B cell (primary cell): ENCODE results near the gene RNF130. TPM values are rescaled to one million over a fixed set of nuclear protein-coding genes. Genes with fewer than 3 reads are reported as not detected.
A peak's percentile ranks its signal among the peaks of the same experiment; 100 is the strongest.

ENCODE experiments used
- ATAC-seq: fragments of 200-7000 bp; cut with Tn5 transposase; one replicate; pipeline ENCODE4 v1.10.0; 2021; ENCODE audit warnings: low read depth, mild to moderate bottlenecking, moderate number of reproducible peaks, moderate library complexity
- CTCF ChIA-PET: fragments of 350-600 bp; sonication (Branson Sonifier 250); formaldehyde crosslinking; loops from one replicate; lab custom pipeline; 2021; ENCODE audit warnings: antibody characterized with exemption, inconsistent platforms; lab: Charles Lee
- POLR2A ChIA-PET: fragments of 350-600 bp; sonication (Branson Sonifier 250); formaldehyde crosslinking; loops from one replicate; lab custom pipeline; 2021; ENCODE audit warnings: antibody characterized with exemption; lab: Charles Lee
- DNase-seq: peaks from one replicate; pipeline ENCODE4 v3.0.0; 2013
- H2AFZ ChIP-seq: 2 replicates; pipeline ENCODE4 v1.6.1; 2012; ENCODE audit warnings: mild to moderate bottlenecking, low read depth, low read length; ENCODE audit not compliant: insufficient read depth, poor library complexity, severe bottlenecking
- H3K27ac ChIP-seq, 2 donors: 1 replicate in 1 of 2; 2 replicates in 1 of 2; pipeline ENCODE4 v1.5.1; 2012 to 2013; ENCODE audit warnings: low read length in 2 of 2, mild to moderate bottlenecking in 2 of 2, moderate library complexity in 1 of 2
- H3K27me3 ChIP-seq, 4 experiments: fragments of 200-600 bp in 1 of 4; sonication (generic) in 1 of 4; replicated peaks in 1 of 4; 1 replicate in 2 of 4; 2 replicates in 2 of 4; pipeline versions ENCODE4 v1.6.1 to v1.7.0; 2013 to 2016; ENCODE audit warnings: low read length in 3 of 4, mild to moderate bottlenecking in 2 of 4, mixed read lengths in 1 of 4, moderate library complexity in 1 of 4; ENCODE audit not compliant: insufficient read depth in 4 of 4, control insufficient read depth in 3 of 4; ENCODE audit errors: control extremely low read depth in 1 of 4
- H3K36me3 ChIP-seq, 2 experiments: replicated peaks in 1 of 2; 1 replicate in 1 of 2; 2 replicates in 1 of 2; pipeline versions ENCODE4 v1.6.1 to v1.7.1; 2013; ENCODE audit warnings: low read length in 1 of 2; ENCODE audit not compliant: insufficient read depth in 2 of 2, control insufficient read depth in 1 of 2; ENCODE audit errors: control extremely low read depth in 1 of 2, extremely low read depth in 1 of 2
- H3K4me1 ChIP-seq, 2 donors: fragments of 200-600 bp in 1 of 2; sonication (generic) in 1 of 2; 1 replicate in 1 of 2; 2 replicates in 1 of 2; pipeline versions ENCODE4 v1.5.1 to v1.6.1; 2013 to 2017; ENCODE audit warnings: low read length in 2 of 2; ENCODE audit not compliant: control insufficient read depth in 2 of 2, insufficient read depth in 2 of 2
- H3K4me2 ChIP-seq: replicated peaks from 2 replicates; pipeline ENCODE3; 2012; ENCODE audit warnings: mild to moderate bottlenecking, low read depth, low read length; ENCODE audit not compliant: poor library complexity, severe bottlenecking
- H3K4me3 ChIP-seq, 5 experiments: fragments of 200-600 bp in 1 of 5; sonication (generic) in 1 of 5; 1 replicate in 3 of 5; 2 replicates in 2 of 5; pipeline versions ENCODE4 v1.5.1 to v1.7.0; 2011 to 2016; ENCODE audit warnings: low read length in 4 of 5, mild to moderate bottlenecking in 4 of 5, low read depth in 2 of 5, control low read depth in 1 of 5, moderate library complexity in 1 of 5; ENCODE audit not compliant: insufficient read depth in 1 of 5; ENCODE audit errors: control extremely low read depth in 1 of 5, extremely low read depth in 1 of 5
- H3K79me2 ChIP-seq: fragments of 200-600 bp; sonication (generic); one replicate; pipeline ENCODE4 v1.6.0; 2016; ENCODE audit warnings: low read length; ENCODE audit not compliant: control insufficient read depth, insufficient read depth
- H3K9ac ChIP-seq: fragments of 200-600 bp; sonication (generic); 2 replicates; pipeline ENCODE4 v1.6.1; 2017; ENCODE audit warnings: mild to moderate bottlenecking, low read length, moderate library complexity
- H3K9me3 ChIP-seq, 3 donors: one replicate each; pipeline versions ENCODE4 v1.6.1 to v1.7.1; 2013; ENCODE audit warnings: low read length in 2 of 3; ENCODE audit not compliant: control insufficient read depth in 2 of 3, insufficient read depth in 1 of 3; ENCODE audit errors: control extremely low read depth in 1 of 3
- H4K20me1 ChIP-seq: 2 replicates; pipeline ENCODE4 v1.6.0; 2012; ENCODE audit warnings: mild to moderate bottlenecking, low read length; ENCODE audit not compliant: insufficient read depth, control insufficient read depth, poor library complexity, severe bottlenecking
- H3K27ac Mint-ChIP-seq: one replicate; pipeline ENCODE4 v1.8.0; 2021; ENCODE audit warnings: mixed read lengths
- H3K27me3 Mint-ChIP-seq: one replicate; pipeline ENCODE4 v1.8.0; 2021; ENCODE audit warnings: mixed read lengths
- H3K4me1 Mint-ChIP-seq: one replicate; pipeline ENCODE4 v1.8.0; 2021; ENCODE audit warnings: mixed read lengths
- H3K4me3 Mint-ChIP-seq: one replicate; pipeline ENCODE4 v1.8.0; 2021; ENCODE audit warnings: mixed read lengths
- H3K9me3 Mint-ChIP-seq: one replicate; pipeline ENCODE4 v1.8.0; 2022; ENCODE audit warnings: mixed read lengths; ENCODE audit not compliant: insufficient read depth
- CTCF ChIP-seq: fragments of 200-600 bp; IDR thresholded peaks from one replicate; pipeline ENCODE4 v1.8.0; 2022; ENCODE audit warnings: antibody characterized with exemption, mild to moderate bottlenecking
- EZH2 ChIP-seq: IDR thresholded peaks from 2 replicates; pipeline ENCODE4 v1.6.1; 2012; ENCODE audit warnings: borderline replicate concordance, low read depth, mild to moderate bottlenecking, moderate library complexity, low read length; ENCODE audit not compliant: insufficient read depth, poor library complexity, severe bottlenecking
- WGBS: methylation state at CpG from one replicate; pipeline ENCODE4 v1.1.5; 2013; ENCODE audit warnings: missing lambda C conversion rate; ENCODE audit not compliant: insufficient coverage; 5-methylcytosine and 5-hydroxymethylcytosine counted together
- intact Hi-C: fragments of 100-400 bp; cut with micrococcal nuclease; formaldehyde crosslinking; loops from one replicate; pipeline ENCODE4 v1.10.0; 2022
- polyA plus RNA-seq: library from polyadenylated mRNA; depleted of rRNA; stranded (reverse); fragments of >200 nt; gene quantifications from 2 replicates; pipeline ENCODE4 v1.2.3, GENCODE V29; 2012
- total RNA-seq, 2 donors: library from RNA; stranded (reverse); fragments of 120-200 nt in 1 of 2; gene quantifications; 1 replicate in 1 of 2; 2 replicates in 1 of 2; pipeline versions ENCODE4 v1.2.3 to v1.2.4, GENCODE V29; 2013 to 2022

RNF130 gene
- total and polyA plus RNA-seq, 2 donors (not counting 1 experiment from before 2014, with no cell fraction given), result 18.1 to 25.8 TPM

GRCh38 chr5:180072256-180072548, 643 bp upstream of the RNF130 start:
- intact Hi-C loops, result loop anchor here (1.0 to 5.0 kb wide), 6 partner anchors 18 to 1870 kb away; partner anchors contain the start of genes HNRNPAB and MAML1
- H3K27me3 Mint-ChIP-seq, result peaks cover 11% of the 10 kb centered on the region
- no peaks in the 10 kb centered on the region for H3K27me3 ChIP-seq
- WGBS, result 26% methylated on average over 10 of the region's 14 CpGs
- H3K4me1 Mint-ChIP-seq, result peaks cover 32% of the 10 kb centered on the region
- CTCF ChIA-PET, result no interaction called here
- H3K79me2 ChIP-seq, result peaks cover 8% of the 10 kb centered on the region
- H3K9me3 Mint-ChIP-seq, result no peaks in the 10 kb centered on the region
- peaks cover 25 to 30% of the 10 kb centered on the region in 2 donors for H3K4me1 ChIP-seq
- ATAC-seq, result no peak
- H4K20me1 ChIP-seq, result no peaks in the 10 kb centered on the region
- peak overlapping the region; percentile 76 for H3K9ac ChIP-seq
- H3K4me3 ChIP-seq, result peak overlapping the region in 4 of 5 experiments; percentile 66 to 85 (median 78)
- peaks cover 0 to 5% (median 0%) of the 10 kb centered on the region in 3 donors for H3K9me3 ChIP-seq
- POLR2A ChIA-PET, result no interaction called here
- H3K4me2 ChIP-seq, result peak overlapping the region; percentile 87
- no peaks in the 10 kb centered on the region for H3K36me3 ChIP-seq
- peak overlapping the region; percentile 84 for H3K4me3 Mint-ChIP-seq
- peak overlapping the region; percentile 37 to 73 for H3K27ac ChIP-seq
- DNase-seq, result no peak
- H3K27ac Mint-ChIP-seq, result peak overlapping the region; percentile 82
- no peak for TF ChIP-seq CTCF
- H2AFZ ChIP-seq, result peak overlapping the region; percentile 88

- H3K27me3 ChIP-seq, result no peaks in the 10 kb centered on the region
- H3K4me2 ChIP-seq, result peak overlapping the region; percentile 87
- 2% methylated on average over 48 of the region's 48 CpGs for WGBS
- peak overlapping the region; percentile 27 to 50 for H3K27ac ChIP-seq
- Mint-ChIP-seq H3K4me1 (peaks cover 32% of the 10 kb centered on the region), H3K9me3 (no peaks in the 10 kb centered on the region), H3K27ac (peak overlapping the region; percentile 84), H3K27me3 (peaks cover 4% of the 10 kb centered on the region), H3K4me3 (peak overlapping the region; percentile 89)
- H2AFZ ChIP-seq, result peak overlapping the region; percentile 89
- no peaks in the 10 kb centered on the region for H3K36me3 ChIP-seq
- intact Hi-C loops, result loop anchor here (1.0 to 5.0 kb wide), 6 partner anchors 162 to 1869 kb away; partner anchors contain the start of genes CANX, HNRNPAB and MRNIP
- ChIA-PET CTCF (interaction anchor here (0.6 kb wide), 1 partner anchor 140 kb away, joined by 4 read pairs; no protein-coding TSS in a partner anchor), POLR2A (no interaction called here)
- peaks cover 25 to 30% of the 10 kb centered on the region in 2 donors for H3K4me1 ChIP-seq
- ATAC-seq, result peak; percentile 6
- peak; percentile 71 for DNase-seq
- peaks cover 0 to 5% (median 0%) of the 10 kb centered on the region in 3 donors for H3K9me3 ChIP-seq
- H3K4me3 ChIP-seq, result peak overlapping the region; percentile 66 to 85 (median 79)
- H3K79me2 ChIP-seq, result peaks cover 15% of the 10 kb centered on the region
- H4K20me1 ChIP-seq, result no peaks in the 10 kb centered on the region
- no peak for TF ChIP-seq CTCF
- TF ChIP-seq EZH2, result no peak
- peak overlapping the region; percentile 75 for H3K9ac ChIP-seq
These were observed 616 bp downstream of the RNF130 start for GRCh38 chr5:180070756-180071530.
